ENCODE measurements around the gene C6orf15. TPM values are rescaled to one million over a fixed set of nuclear protein-coding genes. Genes with fewer than 3 reads are reported as not detected.

Gene C6orf15
- total and polyA plus RNA-seq, 2 of the 8 experiments (the other 6 are each of a cell fraction or from before 2014, with no cell fraction given): not detected

DNA sequence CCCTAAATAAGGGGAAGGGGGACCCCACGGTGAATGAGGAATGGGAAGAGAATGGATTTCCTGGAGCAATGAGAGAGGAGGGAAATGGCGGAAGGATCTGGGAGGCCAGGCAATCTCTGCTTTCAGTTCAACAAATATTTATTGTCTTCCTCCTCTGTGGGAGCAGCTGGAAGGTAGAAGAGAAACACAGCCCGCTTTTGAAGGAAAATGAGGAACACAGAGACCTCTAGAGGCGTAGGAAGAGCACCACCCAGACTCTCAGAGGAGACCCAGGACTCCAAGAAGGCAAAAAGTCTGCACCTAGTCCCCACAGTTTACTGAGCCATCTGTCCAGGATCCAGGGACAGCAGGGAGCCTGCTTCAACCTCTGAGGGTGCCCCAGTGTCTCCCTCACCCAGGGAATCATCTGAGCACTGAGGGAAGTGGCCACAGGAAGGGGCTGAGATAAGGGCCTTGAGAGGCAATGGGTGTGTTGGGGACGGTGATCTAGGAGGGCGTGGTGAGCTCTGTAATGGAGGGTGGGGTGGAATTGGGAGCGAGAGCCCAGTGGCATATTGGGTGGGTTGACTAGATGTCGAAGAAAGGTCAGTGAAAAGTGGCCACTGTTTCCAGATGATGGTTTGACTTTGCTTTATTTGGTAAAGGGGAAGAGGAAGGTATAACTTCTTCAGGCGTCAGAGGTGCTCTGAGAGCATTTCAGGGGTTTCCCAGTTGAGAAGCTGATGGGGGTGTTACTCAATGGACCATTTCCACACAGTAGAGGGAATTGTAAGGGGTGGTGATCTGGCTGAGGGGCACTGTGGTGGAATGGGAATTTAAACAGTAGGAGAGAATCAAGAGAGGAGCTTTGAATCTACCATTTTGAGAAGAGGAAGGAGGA, 2.8 kb upstream of the C6orf15 start:
- Histone ChIP-seq H2AK5ac (ENCODE audit: low read depth, low read length) (no peak overlapping the region), H2BK12ac (ENCODE audit: low read depth, low read length) (peak overlapping the region; percentile 62; the same call in 1 of the 2 replicates), H4K5ac (ENCODE audit: insufficient read length, low read depth, low read length) (no peak overlapping the region), H2BK120ac (replicated peaks; ENCODE audit: low read depth, low read length) (no peak overlapping the region), H2BK15ac (ENCODE audit: low read length) (0 out of 2 replicates have a peak overlapping the region, but pooled peaks have one; percentile 61), H3K9me3 (ENCODE audit: insufficient read depth in 2 of 2, low read depth in 1 of 2, low read length in 1 of 2) (no peaks in the 10 kb centered on the region), H3K14ac (ENCODE audit: insufficient read length) (no peak overlapping the region), H3K79me1 (ENCODE audit: low read depth, low read length) (no peaks in the 10 kb centered on the region), H4K20me1 (replicated peaks in 1 of 2; ENCODE audit: control insufficient read depth in 1 of 2, insufficient read depth in 2 of 2, low read length in 2 of 2) (no peaks in the 10 kb centered on the region), H2BK5ac (ENCODE audit: low read depth, low read length) (no peak overlapping the region), H3K4ac (replicated peaks; ENCODE audit: insufficient read length, low read depth, low read length) (no peak overlapping the region), H3K23ac (ENCODE audit: insufficient read length) (no peak overlapping the region), H3K4me3 (ENCODE audit: extremely low read depth in 1 of 4, insufficient read depth in 2 of 4, low read depth in 3 of 4, low read length in 4 of 4) (no peak overlapping the region), H3K9ac (replicated peaks in 1 of 4; ENCODE audit: extremely low read depth in 1 of 4, low read depth in 3 of 4, low read length in 3 of 4) (no peak overlapping the region), H2BK20ac (ENCODE audit: low read length) (peak overlapping the region; percentile 7; the same call in 1 of the 2 replicates), H4K91ac (replicated peaks; ENCODE audit: insufficient read length, low read length) (no peak overlapping the region), H3K18ac (ENCODE audit: extremely low read depth, low read length) (peak overlapping the region; percentile 60), H3K27ac (ENCODE audit: low read depth, low read length) (no peak overlapping the region), H2AFZ (ENCODE audit: low read length) (peak overlapping the region; percentile 76; the same call in 1 of the 2 replicates), H3K79me2 (ENCODE audit: control insufficient read depth in 1 of 2, insufficient read depth in 2 of 2, low read length in 2 of 2) (no peaks in the 10 kb centered on the region), H3K23me2 (ENCODE audit: low read depth, low read length) (no peaks in the 10 kb centered on the region; the same call in 1 of the 2 replicates), H3K4me1 (replicated peaks in 1 of 4; ENCODE audit: control insufficient read depth in 3 of 4, insufficient read depth in 4 of 4, low read length in 3 of 4) (peaks cover 0 to 19% (median 9%) of the 10 kb centered on the region in 4 experiments; a peak in 6 of 7 replicates), H3K27me3 (replicated peaks in 1 of 4; ENCODE audit: control insufficient read depth in 3 of 4, extremely low read depth in 1 of 4, insufficient read depth in 3 of 4, low read length in 3 of 4) (peaks cover 0 to 9% (median under 1%) of the 10 kb centered on the region in 4 experiments; a peak in 2 of 7 replicates), H3K56ac (replicated peaks; ENCODE audit: insufficient read length, low read depth, low read length) (no peak overlapping the region), H3K36me3 (ENCODE audit: control insufficient read depth in 2 of 4, insufficient read depth in 4 of 4, low read length in 3 of 4) (no peaks in the 10 kb centered on the region), H4K8ac (ENCODE audit: extremely low read depth, insufficient read depth, low read length) (no peak overlapping the region), H3K4me2 (ENCODE audit: insufficient read depth in 1 of 2, low read depth in 2 of 2, low read length in 2 of 2) (no peak overlapping the region)
- DNase-seq (ENCODE audit: low read depth in 1 of 2, low spot score in 2 of 2): no peak
- ChIA-PET POLR2A (ENCODE audit: partially characterized antibody) (interaction anchor here (1.0 to 68.5 kb wide), 4 partner anchors 9 to 53 kb away, joined by 3 to 2251 read pairs (median 4); partner anchors contain the start of genes CCHCR1, POU5F1, PSORS1C2 and TCF19), CTCF (ENCODE audit: partially characterized antibody) (interaction anchor here (0.7 to 10.6 kb wide), 11 partner anchors 13 to 282 kb away, joined by 3 to 187 read pairs (median 4); no protein-coding TSS in a partner anchor)
- WGBS, 2 experiments (ENCODE audit: extremely low coverage in 1 of 2, insufficient coverage in 1 of 2, insufficient read length in 1 of 2, insufficient replicate concordance in 2 of 2, low coverage in 1 of 2, low lambda C conversion rate in 2 of 2, missing lambda C conversion rate in 1 of 2): 82% methylated on average over 7 of the region's 9 CpGs; no CpG with 5 or more reads in 1 of the 2 experiments
- peak; percentile 72 for FAIRE-seq
- no peak for TF ChIP-seq BACH1 (IDR thresholded peaks at IDR 0.05; ENCODE audit: low read length)
- TF ChIP-seq CEBPB (IDR thresholded peaks at IDR 0.05; ENCODE audit: low read depth, low read length): no peak
- no peak for TF ChIP-seq MAFK (IDR thresholded peaks at IDR 0.05; ENCODE audit: low read depth, low read length)
- no peak for TF ChIP-seq NRF1 (IDR thresholded peaks at IDR 0.05; ENCODE audit: low read depth, low read length)
- peak in 1 of 2 experiments; percentile 27; a peak in 3 of 4 replicates for TF ChIP-seq RAD21 (IDR thresholded peaks at IDR 0.05 in 1 of 2, conservative IDR thresholded peaks at IDR 0.05 in 1 of 2; ENCODE audit: low read depth in 2 of 2, low read length in 2 of 2)
- peak in 2 of 3 experiments; percentile 12 to 35; a peak in 1 of 4 replicates for TF ChIP-seq CTCF (IDR thresholded peaks at IDR 0.05; ENCODE audit: control extremely low read depth in 1 of 3, insufficient read depth in 1 of 3, low read depth in 1 of 3, low read length in 3 of 3)
- TF ChIP-seq SUZ12 (IDR thresholded peaks at IDR 0.05; ENCODE audit: low read length): no peak
- no peak for TF ChIP-seq TCF12 (IDR thresholded peaks at IDR 0.05; ENCODE audit: low read depth, low read length)

Measured in H1 (cell line).